Panc1 (cell line): ENCODE data around the gene LRRC8C. TPM values are rescaled to one million over a fixed set of nuclear protein-coding genes. Genes with fewer than 3 reads are reported as not detected.

Experiments used
- ATAC-seq: fragments of 200-7000 bp; cut with Tn5 transposase; 2 replicates; pipeline ENCODE4 v1.9.1; 2020; ENCODE audit warnings: mild to moderate bottlenecking, moderate library complexity
- BruUV-seq: library from RNA; stranded (reverse); fragments of 400-500 nt; replicated peaks from 2 replicates; lab custom pipeline; 2021; lab: Mats Ljungman, UMichigan
- CTCF ChIA-PET: fragments of 300-600 bp; sonication (Branson Sonifier 250); formaldehyde crosslinking; loops from one replicate; lab custom pipeline; 2022; ENCODE audit warnings: antibody characterized with exemption; lab: Charles Lee
- POLR2A ChIA-PET: fragments of 300-600 bp; sonication (Branson Sonifier 250); formaldehyde crosslinking; loops from one replicate; lab custom pipeline; 2022; ENCODE audit warnings: antibody characterized with exemption; lab: Charles Lee
- DNase-seq: peaks from one replicate; pipeline ENCODE4 v3.0.0-alpha.2; 2010; ENCODE audit warnings: low read depth, low spot score
- H3K27ac ChIP-seq: 2 replicates; pipeline ENCODE4 v1.5.1; 2011; ENCODE audit warnings: mild to moderate bottlenecking, low read length, inconsistent platforms
- H3K27me3 ChIP-seq: fragments of 200-500 bp; sonication (Bioruptor generic); 2 replicates; pipeline ENCODE4 v1.6.0; 2014; ENCODE audit warnings: low read length, inconsistent platforms; ENCODE audit not compliant: control insufficient read depth, insufficient read depth
- H3K36me3 ChIP-seq: fragments of 200-500 bp; sonication (Bioruptor generic); 2 replicates; pipeline ENCODE4 v1.5.1; 2014; ENCODE audit warnings: inconsistent platforms, mild to moderate bottlenecking, low read length, moderate library complexity; ENCODE audit not compliant: control insufficient read depth, insufficient read depth
- H3K4me1 ChIP-seq: 2 replicates; pipeline ENCODE4 v1.5.1; 2011; ENCODE audit warnings: inconsistent platforms, mild to moderate bottlenecking, low read length, moderate library complexity; ENCODE audit not compliant: control insufficient read depth, insufficient read depth
- H3K4me3 ChIP-seq, 2 experiments: 2 replicates each; pipeline ENCODE4 v1.5.1; 2011 to 2012; ENCODE audit warnings: low read depth in 2 of 2, low read length in 2 of 2, mild to moderate bottlenecking in 2 of 2, inconsistent platforms in 1 of 2, moderate library complexity in 1 of 2
- H3K9me3 ChIP-seq: fragments of 200-500 bp; sonication (Bioruptor generic); 2 replicates; pipeline ENCODE4 v1.5.1; 2014; ENCODE audit warnings: low read depth, mild to moderate bottlenecking, inconsistent platforms, low read length, moderate library complexity; ENCODE audit not compliant: control insufficient read depth, insufficient read depth
- POLR2AphosphoS5 ChIP-seq: IDR thresholded peaks from 2 replicates; pipeline ENCODE4 v1.6.1; 2012; ENCODE audit warnings: mild to moderate bottlenecking, low read depth, low read length, moderate library complexity
- SIN3A ChIP-seq: IDR thresholded peaks from 2 replicates; pipeline ENCODE4 v1.6.1; 2012; ENCODE audit warnings: low read depth, mild to moderate bottlenecking, low read length, moderate library complexity, borderline replicate concordance; ENCODE audit not compliant: insufficient read depth
- TCF7L2 ChIP-seq: IDR thresholded peaks from 2 replicates; pipeline ENCODE4 v1.6.1; 2011; ENCODE audit warnings: mild to moderate bottlenecking, low read depth, low read length, inconsistent platforms
- in situ Hi-C: cut with HindIII; loops from 2 replicates; pipeline ENCODE4 v1.10.0; 2016; ENCODE audit warnings: low sequenced_read_pairs, low pct_unique_long_range_greater_than_20kb
- intact Hi-C: fragments of 100-400 bp; cut with micrococcal nuclease; formaldehyde crosslinking; loops from one replicate; pipeline ENCODE4 v1.10.0; 2022; ENCODE audit not compliant: unreplicated experiment
- total RNA-seq: library from RNA; stranded (reverse); gene quantifications from one replicate; pipeline ENCODE4 v1.2.1, GENCODE V29; 2021; ENCODE audit not compliant: unreplicated experiment
- TF ChIP-seq, protein P1 (sequence below): fragments of 450-650 bp; IDR thresholded peaks from 2 replicates; pipeline ENCODE4 v1.5.1; 2017; ENCODE audit warnings: mild to moderate bottlenecking
- TF ChIP-seq, protein P2 (sequence below), 2 experiments: IDR thresholded peaks; 2 replicates each; pipeline ENCODE4 v1.6.1; 2011 to 2012; ENCODE audit warnings: low read depth in 2 of 2, control low read depth in 1 of 2, low read length in 1 of 2, mild to moderate bottlenecking in 1 of 2, moderate library complexity in 1 of 2; ENCODE audit not compliant: insufficient read depth in 1 of 2

Gene LRRC8C
- total RNA-seq, 1 experiment from 2014 or later: 17.1 TPM

GRCh38 chr1:89668961-89669360 lies 36.0 kb downstream of the LRRC8C start:
- no peaks in the 10 kb centered on the region for H3K27me3 ChIP-seq
- H3K36me3 ChIP-seq: no peaks in the 10 kb centered on the region
- no peak for TF ChIP-seq SIN3A
- no peak for TF ChIP-seq POLR2AphosphoS5
- TF ChIP-seq, protein P1, sequence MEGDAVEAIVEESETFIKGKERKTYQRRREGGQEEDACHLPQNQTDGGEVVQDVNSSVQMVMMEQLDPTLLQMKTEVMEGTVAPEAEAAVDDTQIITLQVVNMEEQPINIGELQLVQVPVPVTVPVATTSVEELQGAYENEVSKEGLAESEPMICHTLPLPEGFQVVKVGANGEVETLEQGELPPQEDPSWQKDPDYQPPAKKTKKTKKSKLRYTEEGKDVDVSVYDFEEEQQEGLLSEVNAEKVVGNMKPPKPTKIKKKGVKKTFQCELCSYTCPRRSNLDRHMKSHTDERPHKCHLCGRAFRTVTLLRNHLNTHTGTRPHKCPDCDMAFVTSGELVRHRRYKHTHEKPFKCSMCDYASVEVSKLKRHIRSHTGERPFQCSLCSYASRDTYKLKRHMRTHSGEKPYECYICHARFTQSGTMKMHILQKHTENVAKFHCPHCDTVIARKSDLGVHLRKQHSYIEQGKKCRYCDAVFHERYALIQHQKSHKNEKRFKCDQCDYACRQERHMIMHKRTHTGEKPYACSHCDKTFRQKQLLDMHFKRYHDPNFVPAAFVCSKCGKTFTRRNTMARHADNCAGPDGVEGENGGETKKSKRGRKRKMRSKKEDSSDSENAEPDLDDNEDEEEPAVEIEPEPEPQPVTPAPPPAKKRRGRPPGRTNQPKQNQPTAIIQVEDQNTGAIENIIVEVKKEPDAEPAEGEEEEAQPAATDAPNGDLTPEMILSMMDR: no peak
- TF ChIP-seq TCF7L2: no peak
- TF ChIP-seq, protein P2, sequence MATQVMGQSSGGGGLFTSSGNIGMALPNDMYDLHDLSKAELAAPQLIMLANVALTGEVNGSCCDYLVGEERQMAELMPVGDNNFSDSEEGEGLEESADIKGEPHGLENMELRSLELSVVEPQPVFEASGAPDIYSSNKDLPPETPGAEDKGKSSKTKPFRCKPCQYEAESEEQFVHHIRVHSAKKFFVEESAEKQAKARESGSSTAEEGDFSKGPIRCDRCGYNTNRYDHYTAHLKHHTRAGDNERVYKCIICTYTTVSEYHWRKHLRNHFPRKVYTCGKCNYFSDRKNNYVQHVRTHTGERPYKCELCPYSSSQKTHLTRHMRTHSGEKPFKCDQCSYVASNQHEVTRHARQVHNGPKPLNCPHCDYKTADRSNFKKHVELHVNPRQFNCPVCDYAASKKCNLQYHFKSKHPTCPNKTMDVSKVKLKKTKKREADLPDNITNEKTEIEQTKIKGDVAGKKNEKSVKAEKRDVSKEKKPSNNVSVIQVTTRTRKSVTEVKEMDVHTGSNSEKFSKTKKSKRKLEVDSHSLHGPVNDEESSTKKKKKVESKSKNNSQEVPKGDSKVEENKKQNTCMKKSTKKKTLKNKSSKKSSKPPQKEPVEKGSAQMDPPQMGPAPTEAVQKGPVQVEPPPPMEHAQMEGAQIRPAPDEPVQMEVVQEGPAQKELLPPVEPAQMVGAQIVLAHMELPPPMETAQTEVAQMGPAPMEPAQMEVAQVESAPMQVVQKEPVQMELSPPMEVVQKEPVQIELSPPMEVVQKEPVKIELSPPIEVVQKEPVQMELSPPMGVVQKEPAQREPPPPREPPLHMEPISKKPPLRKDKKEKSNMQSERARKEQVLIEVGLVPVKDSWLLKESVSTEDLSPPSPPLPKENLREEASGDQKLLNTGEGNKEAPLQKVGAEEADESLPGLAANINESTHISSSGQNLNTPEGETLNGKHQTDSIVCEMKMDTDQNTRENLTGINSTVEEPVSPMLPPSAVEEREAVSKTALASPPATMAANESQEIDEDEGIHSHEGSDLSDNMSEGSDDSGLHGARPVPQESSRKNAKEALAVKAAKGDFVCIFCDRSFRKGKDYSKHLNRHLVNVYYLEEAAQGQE (IDR thresholded peaks at IDR 0.05; ENCODE audit: insufficient read depth in 1 of 2, low read depth in 2 of 2, low read length in 1 of 2): no peak
- no peak overlapping the region for H3K4me3 ChIP-seq
- H3K9me3 ChIP-seq: no peaks in the 10 kb centered on the region
- intact Hi-C loops: no loop called here
- no peak for ATAC-seq
- no peaks in the 10 kb centered on the region for H3K4me1 ChIP-seq
- in situ Hi-C loops: no loop called here
- H3K27ac ChIP-seq: no peak overlapping the region
- no TSS peak for BruUV-seq
- POLR2A ChIA-PET: interaction anchor here (0.7 kb wide), 1 partner anchor 62 kb away, joined by 3 read pairs; no protein-coding TSS in a partner anchor
- DNase-seq: no peak
- CTCF ChIA-PET: interaction anchor here (1.0 kb wide), 1 partner anchor 98 kb away, joined by 3 read pairs; no protein-coding TSS in a partner anchor

GRCh38 chr1:89669441-89669840 lies 36.5 kb downstream of the LRRC8C start:
- ChIA-PET POLR2A (interaction anchor here (0.7 kb wide), 1 partner anchor 62 kb away, joined by 3 read pairs; no protein-coding TSS in a partner anchor), CTCF (interaction anchor here (0.6 to 1.0 kb wide), 2 partner anchors 98 to 1845 kb away, joined by 3 read pairs; no protein-coding TSS in a partner anchor)
- no peaks in the 10 kb centered on the region for H3K9me3 ChIP-seq
- TF ChIP-seq, protein P2 (IDR thresholded peaks at IDR 0.05; ENCODE audit: insufficient read depth in 1 of 2, low read depth in 2 of 2, low read length in 1 of 2): no peak
- no peak for TF ChIP-seq TCF7L2
- TF ChIP-seq SIN3A: no peak
- TF ChIP-seq POLR2AphosphoS5: no peak
- TF ChIP-seq, protein P1: no peak
- no peak for ATAC-seq
- in situ Hi-C loops: no loop called here
- no peak overlapping the region for H3K4me3 ChIP-seq
- H3K27ac ChIP-seq: no peak overlapping the region
- no peaks in the 10 kb centered on the region for H3K27me3 ChIP-seq
- BruUV-seq: no TSS peak
- intact Hi-C loops: no loop called here
- DNase-seq: no peak
- no peaks in the 10 kb centered on the region for H3K4me1 ChIP-seq
- H3K36me3 ChIP-seq: no peaks in the 10 kb centered on the region
